HG03045 (cell line): ENCODE measurements around the gene ZNF451.
A peak's percentile ranks its signal among the peaks of the same experiment; 100 is the strongest.
"Not testable (repeated sequence)": the region's sequence is repeated elsewhere in the genome, so short reads cannot be mapped to it uniquely, and the experiment has no call there.

Experiments used
- ATAC-seq: cut with Tn5 transposase; IDR thresholded peaks from one replicate; pipeline ENCODE4 v1.9.1; 2021; ENCODE audit warnings: mild to moderate bottlenecking, moderate library complexity; ENCODE audit not compliant: unreplicated experiment

ZNF451 gene

GRCh38 chr6:57089687-57090457 is at the start of gene ZNF451:
ZNF451 (plus strand) TSS chr6:57090188; CDS start chr6:57090254, 66 bp downstream.
- ATAC-seq: peak; percentile 94

- not testable (repeated sequence) for ATAC-seq
Observed at GRCh38 chr6:57044061-57044460, 45.9 kb upstream of the ZNF451 start.

GRCh38 chr6:57044568-57044967 is 45.4 kb upstream of the ZNF451 start:
- ATAC-seq: no peak

- peak; percentile 98 for ATAC-seq
Observed at GRCh38 chr6:57046332-57047256, 43.4 kb upstream of the ZNF451 start, which contains the start of gene KIAA1586. KIAA1586 (plus strand) TSS chr6:57046693; CDS start chr6:57046756, 63 bp downstream.

GRCh38 chr6:57047257-57047585 is 42.8 kb upstream of the ZNF451 start:
- ATAC-seq: peak; percentile 23

GRCh38 chr6:57047859-57048258 is 42.1 kb upstream of the ZNF451 start:
- not testable (repeated sequence) for ATAC-seq

GRCh38 chr6:57048577-57048976 is 41.4 kb upstream of the ZNF451 start:
- no peak for ATAC-seq

GRCh38 chr6:57063847-57064246 is 26.1 kb upstream of the ZNF451 start:
- ATAC-seq: no peak

GRCh38 chr6:57064809-57065208 is 25.2 kb upstream of the ZNF451 start:
- no peak for ATAC-seq

GRCh38 chr6:57068061-57068460 is 21.9 kb upstream of the ZNF451 start:
- no peak for ATAC-seq

GRCh38 chr6:57069228-57069627 is 20.8 kb upstream of the ZNF451 start:
- no peak for ATAC-seq

- no peak for ATAC-seq
Observed at GRCh38 chr6:57069920-57070331, 20.1 kb upstream of the ZNF451 start.

- ATAC-seq: no peak
Observed at GRCh38 chr6:57072108-57072507, 17.9 kb upstream of the ZNF451 start.

- no peak for ATAC-seq
Observed at GRCh38 chr6:57074383-57074782, 15.6 kb upstream of the ZNF451 start.

- no peak for ATAC-seq
Observed at GRCh38 chr6:57075092-57075491, 14.9 kb upstream of the ZNF451 start.

- no peak for ATAC-seq
Observed at GRCh38 chr6:57078531-57079207, 11.3 kb upstream of the ZNF451 start.

- no peak for ATAC-seq
Observed at GRCh38 chr6:57085471-57085870, 4.5 kb upstream of the ZNF451 start.

- ATAC-seq: no peak
Observed at GRCh38 chr6:57086843-57087242, 3.1 kb upstream of the ZNF451 start.

- ATAC-seq: no peak
Observed at GRCh38 chr6:57087916-57088315, 2.1 kb upstream of the ZNF451 start.

GRCh38 chr6:57089265-57089664 is 723 bp upstream of the ZNF451 start:
- no peak for ATAC-seq

GRCh38 chr6:57090458-57091067 is 575 bp downstream of the ZNF451 start:
- peak; percentile 11 for ATAC-seq
